Keratinocyte (primary cell): Measurements from ENCODE around the gene C1S. TPM values are rescaled to one million over a fixed set of nuclear protein-coding genes. Genes with fewer than 3 reads are reported as not detected.

Experiments
- DNase-seq: peaks from one replicate; pipeline ENCODE4 v3.0.0-alpha.2; 2011; ENCODE audit warnings: low read depth, missing footprints, low spot score
- FAIRE-seq: peaks from 2 replicates; lab custom pipeline; 2011; peaks lifted over from hg19 to GRCh38; lab: Jason Lieb, UNC
- H2AFZ ChIP-seq: 2 replicates; pipeline ENCODE4 v1.6.0; 2012; ENCODE audit warnings: low read length, control low read depth, inconsistent platforms; ENCODE audit not compliant: control insufficient read depth
- H3K27ac ChIP-seq: 2 replicates; pipeline ENCODE4 v1.5.1; 2011; ENCODE audit warnings: low read length; ENCODE audit not compliant: control insufficient read depth, insufficient read depth
- H3K27me3 ChIP-seq: 3 replicates; pipeline ENCODE4 v1.6.0; 2011; ENCODE audit warnings: low read length; ENCODE audit not compliant: control insufficient read depth, insufficient read depth; ENCODE audit errors: extremely low read depth
- H3K36me3 ChIP-seq, 2 experiments: 2 replicates in 1 of 2; 3 replicates in 1 of 2; pipeline ENCODE4 v1.5.1; 2011; ENCODE audit warnings: low read length in 2 of 2, mild to moderate bottlenecking in 1 of 2; ENCODE audit not compliant: control insufficient read depth in 2 of 2, insufficient read depth in 2 of 2; ENCODE audit errors: extremely low read depth in 1 of 2
- H3K4me1 ChIP-seq: 3 replicates; pipeline ENCODE4 v1.5.1; 2011; ENCODE audit warnings: low read length; ENCODE audit not compliant: control insufficient read depth, insufficient read depth; ENCODE audit errors: extremely low read depth
- H3K4me2 ChIP-seq: 3 replicates; pipeline ENCODE4 v1.6.0; 2011; ENCODE audit warnings: low read depth, low read length; ENCODE audit not compliant: control insufficient read depth, insufficient read depth; ENCODE audit errors: extremely low read depth
- H3K4me3 ChIP-seq, 3 experiments: fragments of 200-600 bp in 1 of 3; sonication (generic) in 1 of 3; 2 replicates in 2 of 3; 3 replicates in 1 of 3; pipeline ENCODE4 v1.5.1; 2011 to 2016; ENCODE audit warnings: low read length in 3 of 3, mild to moderate bottlenecking in 3 of 3, control low read depth in 2 of 3, inconsistent platforms in 1 of 3, low read depth in 1 of 3, mixed read lengths in 1 of 3, mixed run types in 1 of 3, moderate library complexity in 1 of 3; ENCODE audit not compliant: control insufficient read depth in 2 of 3, insufficient read depth in 2 of 3; ENCODE audit errors: extremely low read depth in 1 of 3
- H3K79me2 ChIP-seq: 2 replicates; pipeline ENCODE4 v1.6.0; 2012; ENCODE audit warnings: low read length; ENCODE audit not compliant: control insufficient read depth, insufficient read depth
- H3K9ac ChIP-seq: 3 replicates; pipeline ENCODE4 v1.6.0; 2011; ENCODE audit warnings: low read length; ENCODE audit not compliant: control insufficient read depth, insufficient read depth; ENCODE audit errors: extremely low read depth
- H3K9me1 ChIP-seq: 3 replicates; pipeline ENCODE4 v1.6.0; 2011; ENCODE audit warnings: low read length; ENCODE audit not compliant: control insufficient read depth, insufficient read depth; ENCODE audit errors: extremely low read depth
- H3K9me3 ChIP-seq: 2 replicates; pipeline ENCODE4 v1.5.1; 2012; ENCODE audit warnings: low read depth, low read length; ENCODE audit not compliant: control insufficient read depth
- H4K20me1 ChIP-seq: 3 replicates; pipeline ENCODE4 v1.6.0; 2011; ENCODE audit warnings: low read length; ENCODE audit not compliant: control insufficient read depth, insufficient read depth; ENCODE audit errors: extremely low read depth
- CTCF ChIP-seq, 3 experiments: IDR thresholded peaks in 1 of 3; conservative IDR thresholded peaks in 1 of 3; optimal IDR thresholded peaks in 1 of 3; 2 replicates in 2 of 3; 3 replicates in 1 of 3; pipeline versions ENCODE3 to v1.5.1; 2011; ENCODE audit warnings: low read length in 3 of 3, mild to moderate bottlenecking in 3 of 3, moderate library complexity in 2 of 3, control low read depth in 1 of 3, inconsistent platforms in 1 of 3; ENCODE audit not compliant: insufficient read depth in 2 of 3; ENCODE audit errors: extremely low read depth in 1 of 3
- EZH2 ChIP-seq: IDR thresholded peaks from one replicate; pipeline ENCODE4 v1.6.1; 2012; ENCODE audit warnings: inconsistent platforms, mild to moderate bottlenecking, low read length, moderate library complexity
- dilution Hi-C: fragments of 300-500 bp; cut with MboI; formaldehyde crosslinking; loops from one replicate; pipeline ENCODE4 v1.7.0; 2020; ENCODE audit warnings: low sequenced_read_pairs; ENCODE audit not compliant: extremely low pct_ligation_motif_present
- polyA plus RNA-seq, 5 experiments: library from polyadenylated mRNA; depleted of rRNA in 3 of 5; stranded (reverse) in 3 of 5; stranded (forward) in 1 of 5; unstranded in 1 of 5; fragments of >200 nt; gene quantifications; 1 replicate in 1 of 5; 2 replicates in 3 of 5; 3 replicates in 1 of 5; pipeline versions ENCODE4 v1.2.1 to v1.2.3, GENCODE V29; 2011 to 2012; ENCODE audit warnings: missing spikeins in 2 of 5, low read depth in 1 of 5, low replicate concordance in 1 of 5
- small RNA-seq, 3 experiments: library from RNA; depleted of rRNA; stranded (forward); fragments of <200 nt; gene quantifications; one replicate each; pipeline ENCODE3, GENCODE V24; 2012; ENCODE audit warnings: low read depth in 3 of 3, low replicate concordance in 1 of 3; ENCODE audit not compliant: insufficient read length in 3 of 3

C1S gene
- polyA plus RNA-seq, 1 donor (not counting 4 experiments of a cell fraction or from before 2014, with no cell fraction given) = 2.6 TPM

- dilution Hi-C loops = no loop called here
- Histone ChIP-seq H3K9me3 (no peaks in the 10 kb centered on the region), H3K36me3 (peaks cover 29 to 30% of the 10 kb centered on the region in 2 experiments), H3K79me2 (no peaks in the 10 kb centered on the region), H3K4me1 (no peaks in the 10 kb centered on the region), H3K9ac (no peak overlapping the region), H3K9me1 (no peaks in the 10 kb centered on the region), H2AFZ (no peak overlapping the region), H4K20me1 (no peaks in the 10 kb centered on the region), H3K27me3 (no peaks in the 10 kb centered on the region), H3K4me2 (no peak overlapping the region), H3K4me3 (no peak overlapping the region), H3K27ac (no peak overlapping the region)
- DNase-seq (no peak), FAIRE-seq (no peak)
- TF ChIP-seq EZH2 (no peak), CTCF (optimal IDR thresholded peaks at IDR 0.05 in 1 of 3, IDR thresholded peaks at IDR 0.05 in 1 of 3, conservative IDR thresholded peaks at IDR 0.05 in 1 of 3; ENCODE audit: extremely low read depth in 1 of 3, insufficient read depth in 2 of 3, low read length in 3 of 3) (no peak)
Observed at GRCh38 chr12:7118881-7119280, 58.4 kb downstream of the C1S start.

- Histone ChIP-seq H3K9me1 (no peaks in the 10 kb centered on the region), H3K4me3 (no peak overlapping the region), H3K4me1 (no peaks in the 10 kb centered on the region), H4K20me1 (no peaks in the 10 kb centered on the region), H2AFZ (no peak overlapping the region), H3K27ac (no peak overlapping the region), H3K9me3 (no peaks in the 10 kb centered on the region), H3K27me3 (no peaks in the 10 kb centered on the region), H3K9ac (no peak overlapping the region), H3K4me2 (no peak overlapping the region), H3K36me3 (peaks cover 22 to 26% of the 10 kb centered on the region in 2 experiments), H3K79me2 (no peaks in the 10 kb centered on the region)
- dilution Hi-C loops = no loop called here
- DNase-seq (no peak), FAIRE-seq (no peak)
- TF ChIP-seq EZH2 = no peak
- no peak for TF ChIP-seq CTCF (optimal IDR thresholded peaks at IDR 0.05 in 1 of 3, IDR thresholded peaks at IDR 0.05 in 1 of 3, conservative IDR thresholded peaks at IDR 0.05 in 1 of 3; ENCODE audit: extremely low read depth in 1 of 3, insufficient read depth in 2 of 3, low read length in 3 of 3)
Observed at GRCh38 chr12:7120166-7120565, 59.6 kb downstream of the C1S start.

Small RNAs within 50 kb of the gene (small RNA-seq; reads per million reads assigned to genes)
- gene AC006512.1 (0 reads per million in 3 experiments), gene RNU6-485P (0 to 0.25 (median 0) reads per million in 3 experiments)

Other genes starting within 250 kb of the C1S start
- 0.05 to 0.10 TPM (median 0.09 TPM) in 3 replicates for gene GPR162, start 238.9 kb upstream of the C1S start, polyA plus RNA-seq
- gene P3H3, start 232.3 kb upstream of the C1S start, polyA plus RNA-seq = 3.9 to 5.7 TPM (median 4.2 TPM) in 3 replicates
- 0.41 to 0.94 TPM (median 0.80 TPM) in 3 replicates for gene GNB3, start 219.8 kb upstream of the C1S start, polyA plus RNA-seq
- 2.1 to 16.9 TPM (median 15.0 TPM) in 3 replicates for gene CDCA3, start 209.4 kb upstream of the C1S start, polyA plus RNA-seq
- gene USP5, start 208.6 kb upstream of the C1S start, polyA plus RNA-seq = 58.3 to 84.1 TPM (median 67.2 TPM) in 3 replicates
- gene TPI1, start 193.2 kb upstream of the C1S start, polyA plus RNA-seq = 1,218 to 2,229 TPM (median 1,551 TPM) in 3 replicates
- 4.9 to 8.7 TPM (median 5.1 TPM) in 3 replicates for gene SPSB2, start 187.4 kb upstream of the C1S start, polyA plus RNA-seq
- 6.2 to 7.1 TPM (median 6.3 TPM) in 3 replicates for gene LRRC23, start 155.9 kb upstream of the C1S start, polyA plus RNA-seq
- gene ENO2, start 146.1 kb upstream of the C1S start, polyA plus RNA-seq = 0.87 to 1.7 TPM (median 1.1 TPM) in 3 replicates
- 4.8 to 7.8 TPM (median 6.2 TPM) in 3 replicates for gene ATN1, start 132.8 kb upstream of the C1S start, polyA plus RNA-seq
- gene RNU7-1, start 116.9 kb upstream of the C1S start, polyA plus RNA-seq = not detected in 3 replicates
- 121 to 211 TPM (median 137 TPM) in 3 replicates for gene C12orf57, start 116.7 kb upstream of the C1S start, polyA plus RNA-seq
- 18.7 to 21.0 TPM (median 19.7 TPM) in 3 replicates for gene PTPN6, start 109.4 kb upstream of the C1S start, polyA plus RNA-seq
- gene PHB2, start 90.1 kb upstream of the C1S start, polyA plus RNA-seq = 225 to 270 TPM (median 244 TPM) in 3 replicates
- 61.6 to 104 TPM (median 76.9 TPM) in 3 replicates for gene EMG1, start 89.8 kb upstream of the C1S start, polyA plus RNA-seq
- gene LPCAT3, start 42.2 kb upstream of the C1S start, polyA plus RNA-seq = 51.0 to 69.1 TPM (median 52.0 TPM) in 3 replicates
- gene C1R, start 31.7 kb downstream of the C1S start, polyA plus RNA-seq = 2.8 to 8.0 TPM (median 3.2 TPM) in 3 replicates
- 8.5 to 13.5 TPM (median 9.3 TPM) in 3 replicates for gene C1RL, start 48.5 kb downstream of the C1S start, polyA plus RNA-seq
- gene RBP5, start 68.2 kb downstream of the C1S start, polyA plus RNA-seq = not detected in 3 replicates
- 12.8 to 21.6 TPM (median 15.2 TPM) in 3 replicates for gene CLSTN3, start 69.7 kb downstream of the C1S start, polyA plus RNA-seq
- 10.8 to 17.2 TPM (median 14.4 TPM) in 3 replicates for gene PEX5, start 129.0 kb downstream of the C1S start, polyA plus RNA-seq
- gene ACSM4, start 243.4 kb downstream of the C1S start, polyA plus RNA-seq = not detected in 3 replicates